HL-60/S4 treated with phorbol 12-myristate 13-acetate at 8.2 ng/mL for 4 days and 3 days (cell line): ENCODE data around the gene SMOC1.

Experiments
- in situ Hi-C: fragments of 300-500 bp; cut with MboI; formaldehyde crosslinking; loops from 2 replicates; pipeline ENCODE4 v1.15.0; 2022; ENCODE audit warnings: low sequenced_read_pairs

Gene SMOC1

GRCh38 chr14:70004791-70005190 lies 125.6 kb downstream of the SMOC1 start:
- in situ Hi-C loops = no loop called here

GRCh38 chr14:70005281-70005805 lies 126.1 kb downstream of the SMOC1 start:
- in situ Hi-C loops = no loop called here

GRCh38 chr14:70006699-70007098 lies 127.5 kb downstream of the SMOC1 start:
- in situ Hi-C loops = no loop called here

- in situ Hi-C loops = no loop called here
These were observed 129.4 kb downstream of the SMOC1 start for GRCh38 chr14:70008284-70009262.

- in situ Hi-C loops = no loop called here
These were observed 130.7 kb downstream of the SMOC1 start for GRCh38 chr14:70009961-70010360.

GRCh38 chr14:70011098-70011497 lies 131.9 kb downstream of the SMOC1 start:
- in situ Hi-C loops = no loop called here

- in situ Hi-C loops = no loop called here
These were observed 132.5 kb downstream of the SMOC1 start for GRCh38 chr14:70011708-70012107.

- in situ Hi-C loops = no loop called here
These were observed 134.2 kb downstream of the SMOC1 start for GRCh38 chr14:70013271-70013873.

GRCh38 chr14:70014406-70015095 lies 135.3 kb downstream of the SMOC1 start:
- in situ Hi-C loops = no loop called here

GRCh38 chr14:70018230-70018629 lies 139.0 kb downstream of the SMOC1 start:
- in situ Hi-C loops = no loop called here

GRCh38 chr14:70018713-70019211 lies 139.5 kb downstream of the SMOC1 start:
- in situ Hi-C loops = no loop called here

- in situ Hi-C loops = no loop called here
These were observed 140.5 kb downstream of the SMOC1 start for GRCh38 chr14:70019695-70020094.

- in situ Hi-C loops = no loop called here
These were observed 141.3 kb downstream of the SMOC1 start for GRCh38 chr14:70020352-70021170.

GRCh38 chr14:70021548-70022220 lies 142.5 kb downstream of the SMOC1 start:
- in situ Hi-C loops = no loop called here

GRCh38 chr14:70022771-70023445 lies 143.7 kb downstream of the SMOC1 start:
- in situ Hi-C loops = no loop called here

GRCh38 chr14:70023871-70024270 lies 144.7 kb downstream of the SMOC1 start:
- in situ Hi-C loops = no loop called here

GRCh38 chr14:70027785-70028428 lies 148.7 kb downstream of the SMOC1 start:
- in situ Hi-C loops = no loop called here

GRCh38 chr14:70029296-70030132 lies 150.3 kb downstream of the SMOC1 start:
- in situ Hi-C loops = no loop called here
